Thoracic aorta (tissue), 2 donors: ENCODE measurements around the gene UGGT2. TPM values are rescaled to one million over a fixed set of nuclear protein-coding genes. Genes with fewer than 3 reads are reported as not detected.
"Not testable (repeated sequence)": the region's sequence is repeated elsewhere in the genome, so short reads cannot be mapped to it uniquely, and the experiment has no call there.

ENCODE experiments used
- ATAC-seq: fragments of 150-250 bp; one replicate; pipeline ENCODE4 v1.8.0; 2017; ENCODE audit warnings: low read depth; ENCODE audit not compliant: insufficient number of reproducible peaks, low FRiP score
- DNase-seq: peaks from one replicate; pipeline ENCODE4 v3.0.0-alpha.2; 2020; ENCODE audit warnings: low spot score
- H3K27ac ChIP-seq, 2 donors: fragments of 200-600 bp; sonication (generic); 1 replicate in 1 of 2; 2 replicates in 1 of 2; pipeline ENCODE4 v1.5.1; 2016; ENCODE audit warnings: mild to moderate bottlenecking in 2 of 2, moderate library complexity in 2 of 2
- H3K27me3 ChIP-seq: fragments of 200-600 bp; sonication (generic); replicated peaks from 2 replicates; pipeline ENCODE4 v1.6.0; 2016; ENCODE audit warnings: mild to moderate bottlenecking; ENCODE audit not compliant: insufficient read depth
- H3K36me3 ChIP-seq: fragments of 200-600 bp; sonication (generic); one replicate; pipeline ENCODE4 v1.5.1; 2016
- H3K4me1 ChIP-seq, 2 donors: fragments of 200-600 bp; sonication (generic); 1 replicate in 1 of 2; 2 replicates in 1 of 2; pipeline versions ENCODE4 v1.5.1 to v1.6.0; 2016; ENCODE audit warnings: low read depth in 2 of 2, mild to moderate bottlenecking in 1 of 2; ENCODE audit not compliant: control insufficient read depth in 1 of 2
- H3K4me3 ChIP-seq: fragments of 200-600 bp; sonication (generic); 2 replicates; pipeline ENCODE4 v1.5.1; 2016; ENCODE audit warnings: mild to moderate bottlenecking
- H3K9me3 ChIP-seq: fragments of 200-600 bp; sonication (generic); 2 replicates; pipeline ENCODE4 v1.5.1; 2016
- total RNA-seq, 2 donors: library from RNA; depleted of rRNA; stranded (reverse); fragments of >200 nt; gene quantifications; one replicate each; pipeline versions ENCODE4 v1.1.0 to v1.2.3, GENCODE V29; 2016
- TF ChIP-seq, protein P1 (sequence below): fragments of 200-600 bp; sonication (generic); IDR thresholded peaks from one replicate; pipeline ENCODE4 v1.5.1; 2019; ENCODE audit warnings: antibody characterized with exemption

UGGT2 gene
- total RNA-seq, 2 donors from 2014 or later, result 80.8 to 116 TPM

DNA sequence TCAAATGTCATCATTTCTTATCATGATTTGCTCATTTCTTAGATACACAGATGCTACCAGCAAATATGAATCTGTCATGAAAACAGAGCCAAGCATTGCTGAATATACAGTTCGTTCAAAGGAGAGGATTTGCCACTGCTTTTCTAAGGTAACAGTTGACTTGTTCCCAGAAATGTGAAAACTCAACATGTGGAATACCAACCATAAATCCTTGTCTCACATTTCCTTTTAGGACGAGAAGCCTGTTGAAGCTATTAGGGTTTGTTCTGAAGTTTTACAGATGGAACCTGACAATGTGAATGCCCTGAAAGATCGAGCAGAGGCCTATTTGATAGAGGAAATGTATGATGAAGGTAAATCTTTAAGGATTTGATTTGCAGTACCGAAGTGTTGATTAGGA is 289.6 kb downstream of the UGGT2 start:
- Histone ChIP-seq H3K4me3 (no peak overlapping the region), H3K9me3 (no peaks in the 10 kb centered on the region), H3K36me3 (peaks cover 19% of the 10 kb centered on the region), H3K4me1 (no peaks in the 10 kb centered on the region), H3K27me3 (no peaks in the 10 kb centered on the region), H3K27ac (no peak overlapping the region)
- TF ChIP-seq, protein P1, sequence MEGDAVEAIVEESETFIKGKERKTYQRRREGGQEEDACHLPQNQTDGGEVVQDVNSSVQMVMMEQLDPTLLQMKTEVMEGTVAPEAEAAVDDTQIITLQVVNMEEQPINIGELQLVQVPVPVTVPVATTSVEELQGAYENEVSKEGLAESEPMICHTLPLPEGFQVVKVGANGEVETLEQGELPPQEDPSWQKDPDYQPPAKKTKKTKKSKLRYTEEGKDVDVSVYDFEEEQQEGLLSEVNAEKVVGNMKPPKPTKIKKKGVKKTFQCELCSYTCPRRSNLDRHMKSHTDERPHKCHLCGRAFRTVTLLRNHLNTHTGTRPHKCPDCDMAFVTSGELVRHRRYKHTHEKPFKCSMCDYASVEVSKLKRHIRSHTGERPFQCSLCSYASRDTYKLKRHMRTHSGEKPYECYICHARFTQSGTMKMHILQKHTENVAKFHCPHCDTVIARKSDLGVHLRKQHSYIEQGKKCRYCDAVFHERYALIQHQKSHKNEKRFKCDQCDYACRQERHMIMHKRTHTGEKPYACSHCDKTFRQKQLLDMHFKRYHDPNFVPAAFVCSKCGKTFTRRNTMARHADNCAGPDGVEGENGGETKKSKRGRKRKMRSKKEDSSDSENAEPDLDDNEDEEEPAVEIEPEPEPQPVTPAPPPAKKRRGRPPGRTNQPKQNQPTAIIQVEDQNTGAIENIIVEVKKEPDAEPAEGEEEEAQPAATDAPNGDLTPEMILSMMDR, result no peak
- DNase-seq (no peak), ATAC-seq (no peak)

DNA sequence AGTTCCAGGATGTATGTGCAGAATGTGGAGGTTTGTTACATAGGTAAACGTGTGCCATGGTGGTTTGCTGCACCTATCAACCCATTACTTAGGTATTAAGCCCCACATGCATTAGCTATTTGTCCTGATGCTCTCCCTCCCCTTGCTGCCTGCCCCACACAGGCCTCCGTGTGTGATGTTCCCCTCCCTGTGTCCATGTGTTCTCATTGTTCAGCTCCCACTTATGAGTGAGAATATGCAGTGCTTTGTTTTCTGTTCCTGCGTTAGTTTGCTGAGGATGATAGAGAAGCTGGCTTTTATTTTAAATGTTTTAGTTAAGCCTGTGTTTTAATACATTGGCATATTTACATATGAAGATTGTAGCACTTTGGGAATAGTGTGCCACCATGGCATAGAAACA is 290.6 kb downstream of the UGGT2 start:
- DNase-seq, H3K27me3 ChIP-seq, ATAC-seq, H3K4me3 ChIP-seq, H3K27ac ChIP-seq, H3K9me3 ChIP-seq, H3K4me1 ChIP-seq: not testable (repeated sequence)
- H3K36me3 ChIP-seq, result peaks cover 16% of the 10 kb centered on the region

DNA sequence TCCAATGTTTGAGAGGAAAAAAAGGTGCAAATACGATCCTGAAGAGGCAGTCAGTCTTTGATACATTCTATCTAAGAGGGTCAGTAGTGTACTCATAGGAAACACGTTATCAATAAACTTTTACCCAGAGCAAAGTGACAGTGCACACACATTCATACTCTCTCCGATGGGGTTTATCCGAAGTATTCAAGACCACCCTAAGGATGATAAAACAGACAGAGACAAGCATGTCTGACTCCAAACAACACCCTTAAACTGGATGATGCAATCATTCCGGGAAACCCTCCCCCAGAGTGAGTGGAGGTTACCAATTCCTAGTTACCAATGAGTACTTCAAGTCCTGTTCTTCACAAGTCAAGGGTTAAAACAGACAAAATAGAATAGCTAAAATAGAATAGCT is 297.1 kb downstream of the UGGT2 start:
- H3K9me3 ChIP-seq, result no peaks in the 10 kb centered on the region
- no peak overlapping the region for H3K27ac ChIP-seq
- ATAC-seq (no peak), DNase-seq (no peak)
- TF ChIP-seq, protein P1, result no peak
- H3K36me3 ChIP-seq, result peaks cover 5% of the 10 kb centered on the region
- H3K4me1 ChIP-seq, result no peaks in the 10 kb centered on the region
- no peaks in the 10 kb centered on the region for H3K27me3 ChIP-seq
- no peak overlapping the region for H3K4me3 ChIP-seq

DNA sequence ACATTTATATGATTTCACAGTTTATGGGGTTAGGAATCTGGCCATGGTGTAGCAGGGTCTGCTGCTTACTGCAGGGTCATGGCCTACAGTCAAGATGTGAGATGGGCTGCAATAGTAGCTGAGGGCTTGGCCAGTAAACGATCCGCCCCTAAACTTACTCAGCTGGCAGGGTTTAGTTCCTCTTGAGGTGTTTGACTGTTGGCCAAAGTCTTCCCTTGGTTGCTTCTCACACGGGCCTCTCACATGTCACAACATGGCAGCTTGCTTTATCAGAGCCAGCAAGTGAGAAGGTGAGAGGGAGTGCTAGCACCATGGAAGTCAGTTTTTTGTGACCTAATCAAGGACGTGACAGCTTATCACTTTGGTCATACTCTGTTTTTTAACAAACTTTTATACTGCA is 299.1 kb downstream of the UGGT2 start:
- H3K4me3 ChIP-seq, result no peak overlapping the region
- ATAC-seq, result no peak
- DNase-seq, result no peak
- H3K36me3 ChIP-seq, result no peaks in the 10 kb centered on the region
- TF ChIP-seq, protein P1, result no peak
- no peaks in the 10 kb centered on the region for H3K27me3 ChIP-seq
- no peaks in the 10 kb centered on the region for H3K4me1 ChIP-seq
- no peaks in the 10 kb centered on the region for H3K9me3 ChIP-seq
- no peak overlapping the region for H3K27ac ChIP-seq

DNA sequence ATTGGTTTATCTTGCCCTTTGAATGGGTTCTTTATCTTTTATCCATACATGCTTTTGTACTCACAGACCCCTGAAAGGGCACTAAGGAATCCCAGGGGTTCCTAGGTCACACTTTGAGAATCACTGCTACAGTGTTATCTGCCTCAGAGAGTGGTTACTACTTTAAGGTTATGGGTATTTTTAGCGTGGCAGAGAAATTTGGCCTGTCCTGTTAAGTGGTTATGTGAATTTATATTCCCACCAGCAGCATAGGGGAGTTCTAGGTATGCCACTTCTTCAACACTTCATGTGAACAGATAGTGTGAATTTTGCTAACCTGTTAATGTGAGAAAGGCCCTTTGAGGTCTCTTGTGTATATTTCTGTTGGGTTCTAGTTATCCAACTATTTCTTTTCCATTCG is 300.5 kb downstream of the UGGT2 start:
- Histone ChIP-seq H3K4me1 (no peaks in the 10 kb centered on the region), H3K27me3 (no peaks in the 10 kb centered on the region), H3K27ac (no peak overlapping the region), H3K9me3 (no peaks in the 10 kb centered on the region), H3K36me3 (no peaks in the 10 kb centered on the region), H3K4me3 (no peak overlapping the region)
- DNase-seq, result no peak
- TF ChIP-seq, protein P1, result no peak
- no peak for ATAC-seq

Other genes starting within 250 kb of the UGGT2 start
- gene HS6ST3, start 36.7 kb upstream of the UGGT2 start, total RNA-seq, result 1 to 10 TPM; 1.1 to 1.8 TPM